GM10847 (cell line): Measurements from ENCODE around the gene IGF1.

Source experiments
- POLR2A ChIP-seq: IDR thresholded peaks from 2 replicates; pipeline ENCODE4 v1.6.1; 2011; ENCODE audit not compliant: insufficient read length; ENCODE audit errors: extremely low read depth

Gene IGF1

GRCh38 chr12:102504871-102505270 lies 24.5 kb upstream of the IGF1 start:
- TF ChIP-seq POLR2A, result no peak

DNA sequence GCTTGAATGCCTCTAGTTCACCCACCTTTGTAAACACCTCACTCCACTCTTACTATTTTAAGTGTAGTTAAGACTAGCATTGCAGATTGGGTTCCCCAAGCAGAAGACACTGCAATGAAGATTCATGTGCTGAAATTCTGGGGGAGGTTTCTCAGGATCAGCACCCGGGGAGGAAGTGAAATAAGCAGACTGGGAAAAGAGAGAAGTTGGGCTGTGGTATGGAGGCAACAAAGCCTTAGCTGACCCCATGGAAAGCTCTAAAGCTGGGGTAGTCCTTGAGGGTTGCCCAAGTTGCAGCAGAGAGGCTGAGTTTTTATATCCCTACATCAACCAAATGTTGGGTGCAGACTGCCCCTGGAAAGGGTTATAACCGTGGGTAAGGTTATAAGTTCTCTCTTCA lies 23.9 kb upstream of the IGF1 start:
- no peak for TF ChIP-seq POLR2A

- no peak for TF ChIP-seq POLR2A
These were observed 23.5 kb upstream of the IGF1 start for GRCh38 chr12:102503831-102504230.

- TF ChIP-seq POLR2A, result no peak
These were observed 22.8 kb upstream of the IGF1 start for GRCh38 chr12:102503056-102503681.

GRCh38 chr12:102501773-102502172 lies 21.4 kb upstream of the IGF1 start:
- no peak for TF ChIP-seq POLR2A

DNA sequence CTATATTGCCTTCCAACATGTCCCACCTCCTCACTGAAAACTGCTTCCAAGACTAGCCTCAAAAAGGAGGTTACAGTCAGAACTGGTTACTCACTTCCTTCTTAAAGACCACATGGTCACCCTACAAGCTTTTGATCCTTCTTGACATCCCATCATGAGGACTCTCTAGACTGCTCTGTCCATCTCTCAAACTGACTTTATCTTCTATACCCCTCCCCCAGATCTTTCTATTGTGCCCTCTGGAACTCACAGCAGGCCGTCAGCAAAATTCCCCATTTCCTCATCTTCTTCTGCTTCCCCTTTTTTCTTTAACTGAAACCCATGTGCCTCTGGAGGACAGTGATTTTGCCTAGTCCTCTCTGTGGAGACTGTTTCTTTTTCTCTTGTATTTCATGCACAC lies 18.1 kb upstream of the IGF1 start:
- TF ChIP-seq POLR2A, result no peak

DNA sequence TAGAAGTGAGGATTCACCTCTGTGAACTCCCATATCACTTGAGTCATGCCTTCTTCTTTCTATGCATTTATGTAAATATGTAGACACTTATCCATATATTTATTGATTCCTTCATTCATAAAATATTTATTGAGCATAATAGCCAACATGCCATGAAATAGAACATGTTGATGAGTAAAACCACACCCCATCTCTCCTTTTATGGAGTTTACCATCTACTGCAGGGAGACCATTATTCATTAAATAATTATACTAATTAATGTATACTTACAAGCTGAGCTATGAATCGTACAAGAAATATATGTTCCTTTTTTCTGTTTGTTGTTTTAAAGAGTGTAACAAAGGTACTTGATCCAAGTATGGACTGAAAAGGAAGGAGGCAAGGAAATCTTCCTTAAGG lies 17.4 kb upstream of the IGF1 start:
- TF ChIP-seq POLR2A, result no peak

DNA sequence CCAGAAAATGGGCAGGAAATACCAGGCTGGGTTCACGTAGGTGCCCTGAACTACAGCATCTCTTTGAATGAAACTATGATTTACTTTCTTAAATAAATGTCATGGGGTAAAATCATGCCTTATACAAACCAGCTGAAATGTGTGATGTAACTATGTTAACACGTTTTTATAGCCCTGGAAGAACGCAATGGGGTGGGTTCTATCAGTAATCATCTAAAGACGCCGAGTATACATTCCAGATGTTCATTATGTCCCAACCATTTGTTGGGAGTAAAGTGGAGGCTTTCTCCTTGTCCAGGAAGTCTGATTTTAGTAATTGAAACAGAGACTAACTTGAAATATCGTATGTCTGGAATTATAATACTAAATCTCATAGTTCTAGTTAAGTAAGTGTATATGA lies 16.2 kb upstream of the IGF1 start:
- TF ChIP-seq POLR2A, result no peak

DNA sequence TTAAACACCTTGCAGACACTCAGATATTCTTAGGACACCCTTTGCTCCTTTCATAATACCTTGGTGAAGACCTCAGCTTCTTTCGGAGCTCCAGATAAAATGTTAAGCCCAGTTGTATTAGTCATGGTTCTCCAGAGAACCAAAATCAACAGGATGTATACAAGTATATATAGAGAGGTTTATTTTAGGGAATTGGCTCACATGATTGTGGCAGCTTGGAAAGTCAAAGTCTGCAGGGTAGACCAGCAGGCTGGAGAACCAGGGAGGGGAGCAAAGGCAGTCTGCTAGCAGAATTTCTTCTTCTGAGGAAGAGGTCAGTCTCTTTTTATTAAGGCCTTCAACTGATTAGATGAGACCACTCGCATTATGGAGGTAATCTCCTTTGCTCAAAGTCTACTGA lies 6.9 kb upstream of the IGF1 start:
- no peak for TF ChIP-seq POLR2A

- no peak for TF ChIP-seq POLR2A
These were observed 5.8 kb upstream of the IGF1 start for GRCh38 chr12:102486153-102486552.

DNA sequence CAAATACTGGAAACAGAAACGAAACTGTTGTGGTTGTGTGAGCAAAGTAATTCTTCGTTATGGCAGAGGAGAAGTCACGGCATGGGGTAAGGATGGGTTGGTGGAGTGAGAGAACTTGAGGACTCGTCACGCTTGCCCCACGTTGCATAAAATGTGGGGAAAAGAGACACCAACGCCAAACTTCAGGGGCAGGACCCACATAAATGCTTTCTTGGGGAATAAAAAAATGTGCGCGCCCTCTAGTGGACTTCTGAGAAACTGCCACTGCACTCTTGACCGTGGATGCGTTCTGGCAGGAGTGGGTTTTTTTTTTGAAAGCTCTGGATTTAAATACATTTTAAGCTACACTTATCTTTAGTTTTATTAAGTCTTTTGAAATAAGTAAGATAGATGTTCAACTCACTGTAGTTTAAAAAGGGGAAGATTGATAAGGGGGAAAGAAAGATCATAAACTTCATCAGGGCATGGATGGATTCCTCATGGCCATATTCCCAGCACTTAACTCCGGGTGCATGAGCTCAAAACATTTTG lies 4.1 kb upstream of the IGF1 start:
- no peak for TF ChIP-seq POLR2A

GRCh38 chr12:102484017-102484416 lies 3.7 kb upstream of the IGF1 start:
- no peak for TF ChIP-seq POLR2A

DNA sequence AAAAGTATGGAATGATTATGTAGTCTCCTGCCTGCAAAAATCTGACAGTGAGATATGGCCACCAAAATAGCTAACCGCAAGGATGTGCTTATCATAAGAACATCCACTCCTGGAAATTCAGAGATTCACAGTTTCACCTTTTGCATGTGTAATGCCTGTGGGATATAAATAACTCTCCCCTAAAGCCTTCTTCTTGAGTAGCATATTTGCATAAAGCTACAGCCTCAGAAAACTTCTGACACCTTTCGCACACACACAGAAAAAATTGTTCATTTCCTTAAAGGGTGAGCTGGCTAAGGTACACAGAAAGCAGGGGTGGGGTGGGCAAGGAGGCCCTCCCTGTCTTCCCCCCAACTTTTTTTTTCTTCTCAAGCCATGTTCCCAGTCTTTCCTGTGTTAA lies 3.1 kb upstream of the IGF1 start:
- no peak for TF ChIP-seq POLR2A

DNA sequence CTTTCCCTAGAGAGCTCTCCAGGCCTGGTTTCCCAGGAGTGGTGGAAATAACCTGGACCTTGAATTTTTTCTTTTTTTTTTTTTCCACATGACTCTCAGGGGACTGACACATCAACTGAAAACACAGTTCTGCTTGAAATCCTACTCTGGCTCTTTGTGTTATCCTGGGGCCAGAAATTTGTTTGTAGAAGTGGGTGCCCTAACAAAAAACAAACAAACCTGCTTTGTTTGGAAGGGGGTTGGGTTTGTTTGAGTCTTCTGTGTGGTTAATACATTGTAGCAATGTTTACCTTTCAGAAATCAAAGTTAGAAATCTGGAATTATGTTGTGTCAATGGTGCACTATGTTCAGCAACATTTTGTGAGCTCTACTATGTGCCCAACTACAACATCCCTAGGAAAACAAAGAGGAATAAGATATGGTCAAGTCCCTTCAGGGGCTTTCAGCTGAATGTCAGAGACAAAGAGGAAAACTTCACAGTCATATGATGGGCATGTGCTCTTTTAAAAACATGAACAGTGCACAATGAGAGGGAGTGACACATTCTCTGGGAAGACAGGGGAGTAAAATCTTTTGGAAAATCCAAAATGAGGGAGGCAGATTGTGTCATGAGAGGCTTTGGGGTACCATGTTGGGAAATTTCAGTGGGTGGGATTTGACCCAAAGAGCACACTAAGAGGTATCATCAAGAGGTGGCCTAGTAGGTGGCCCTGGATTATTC lies 1.5 kb upstream of the IGF1 start:
- no peak for TF ChIP-seq POLR2A

DNA sequence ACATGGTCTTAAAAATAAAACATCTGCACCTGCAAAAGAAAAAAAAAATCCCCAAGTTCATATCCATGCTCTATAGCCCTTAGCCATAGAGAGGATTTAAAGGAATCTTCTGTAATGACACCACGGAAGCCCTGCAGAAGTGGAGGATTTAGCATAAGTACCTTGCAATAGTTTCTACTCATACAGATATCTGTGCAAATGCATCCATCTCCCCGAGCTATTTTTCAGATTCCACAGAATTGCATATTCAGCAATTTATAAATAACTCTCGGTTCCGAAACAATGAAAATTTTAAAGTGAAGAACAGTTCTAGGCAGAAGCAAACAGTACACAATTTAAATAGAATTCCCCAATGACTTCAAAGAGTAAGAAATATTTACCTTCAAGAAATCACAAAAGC lies 424 bp downstream of the IGF1 start:
- TF ChIP-seq POLR2A, result no peak

- TF ChIP-seq POLR2A, result no peak
These were observed 1.1 kb downstream of the IGF1 start for GRCh38 chr12:102479099-102479885.
